GM18873 (cell line): Measurements from ENCODE around the gene NAV2.
"Not testable (repeated sequence)": the region's sequence is repeated elsewhere in the genome, so short reads cannot be mapped to it uniquely, and the experiment has no call there.

ENCODE experiments used
- ATAC-seq: cut with Tn5 transposase; IDR thresholded peaks from one replicate; pipeline ENCODE4 v1.9.1; 2021; ENCODE audit warnings: mild to moderate bottlenecking, moderate library complexity, moderate number of reproducible peaks; ENCODE audit not compliant: unreplicated experiment, low FRiP score

The NAV2 gene

GRCh38 chr11:20060181-20060580 is 347.5 kb downstream of the NAV2 start:
- ATAC-seq, result no peak

- no peak for ATAC-seq
Observed at GRCh38 chr11:20060647-20061205, 348.1 kb downstream of the NAV2 start.

GRCh38 chr11:20061776-20062175 is 349.1 kb downstream of the NAV2 start:
- ATAC-seq, result no peak

- ATAC-seq, result no peak
Observed at GRCh38 chr11:20064961-20065405, 352.3 kb downstream of the NAV2 start.

- no peak for ATAC-seq
Observed at GRCh38 chr11:20065406-20065805, 352.8 kb downstream of the NAV2 start.

GRCh38 chr11:20066013-20066782 is 353.6 kb downstream of the NAV2 start:
- no peak for ATAC-seq

GRCh38 chr11:20066783-20067156 is 354.1 kb downstream of the NAV2 start:
- no peak for ATAC-seq

- ATAC-seq, result no peak
Observed at GRCh38 chr11:20067665-20068064, 355.0 kb downstream of the NAV2 start.

GRCh38 chr11:20068691-20069090 is 356.1 kb downstream of the NAV2 start:
- no peak for ATAC-seq

GRCh38 chr11:20070459-20070858 is 357.8 kb downstream of the NAV2 start:
- ATAC-seq, result no peak

- no peak for ATAC-seq
Observed at GRCh38 chr11:20075627-20076026, 363.0 kb downstream of the NAV2 start.

- ATAC-seq, result no peak
Observed at GRCh38 chr11:20078846-20079245, 366.2 kb downstream of the NAV2 start.

- ATAC-seq, result no peak
Observed at GRCh38 chr11:20080032-20080685, 367.5 kb downstream of the NAV2 start.

- no peak for ATAC-seq
Observed at GRCh38 chr11:20081336-20081735, 368.7 kb downstream of the NAV2 start.

- not testable (repeated sequence) for ATAC-seq
Observed at GRCh38 chr11:20083877-20084276, 371.2 kb downstream of the NAV2 start.

- no peak for ATAC-seq
Observed at GRCh38 chr11:20084921-20085814, 372.5 kb downstream of the NAV2 start.

- no peak for ATAC-seq
Observed at GRCh38 chr11:20085918-20086317, 373.3 kb downstream of the NAV2 start.

GRCh38 chr11:20087118-20087521 is 374.5 kb downstream of the NAV2 start:
- no peak for ATAC-seq

- ATAC-seq, result no peak
Observed at GRCh38 chr11:20088397-20089225, 376.0 kb downstream of the NAV2 start.

- ATAC-seq, result no peak
Observed at GRCh38 chr11:20089367-20089766, 376.7 kb downstream of the NAV2 start.
